HG03196 (cell line): Measurements from ENCODE around the gene ADARB2.

Experiments used
- ATAC-seq: cut with Tn5 transposase; IDR thresholded peaks from one replicate; pipeline ENCODE4 v1.9.1; 2021; ENCODE audit not compliant: unreplicated experiment

Gene ADARB2

DNA sequence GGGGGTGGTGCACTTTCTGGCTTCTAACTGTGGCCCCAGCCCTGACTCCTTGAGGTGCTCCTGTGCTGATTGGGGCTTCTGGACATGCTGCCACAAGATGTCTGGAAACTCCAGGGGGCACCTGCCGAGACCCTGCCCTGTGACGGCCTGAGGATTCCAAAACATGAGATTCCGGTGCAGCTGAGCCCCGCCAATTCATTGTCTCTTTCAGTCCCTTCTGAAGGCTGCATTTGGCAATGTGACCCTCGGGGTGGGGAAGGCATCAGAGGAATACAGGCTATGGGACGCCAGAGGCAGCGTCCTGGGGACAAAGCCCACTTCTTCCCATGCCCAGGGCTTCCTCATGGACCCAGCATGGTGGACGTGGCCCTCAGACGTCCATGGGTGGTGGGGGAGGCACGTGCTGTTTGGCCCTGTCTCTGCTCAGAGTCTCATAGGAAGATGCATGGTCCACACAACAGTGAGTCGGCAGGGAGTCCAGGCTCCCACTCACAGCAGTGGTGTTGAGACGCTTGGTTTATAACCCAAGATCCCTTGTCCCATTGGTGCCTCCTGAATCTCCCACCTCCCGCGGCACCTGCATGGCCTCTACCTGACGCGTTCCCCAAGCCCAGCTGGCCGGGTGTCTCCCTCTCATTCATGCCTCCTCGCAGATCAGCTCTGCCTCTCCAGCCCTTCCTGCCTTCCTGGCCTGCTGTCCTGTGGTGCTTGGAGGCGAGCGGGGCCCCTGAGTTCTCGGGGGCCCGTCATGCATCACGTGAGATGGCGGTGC, 551.2 kb downstream of the ADARB2 start:
- no peak for ATAC-seq

GRCh38 chr10:1184541-1185430, 552.5 kb downstream of the ADARB2 start:
- ATAC-seq, result no peak

DNA sequence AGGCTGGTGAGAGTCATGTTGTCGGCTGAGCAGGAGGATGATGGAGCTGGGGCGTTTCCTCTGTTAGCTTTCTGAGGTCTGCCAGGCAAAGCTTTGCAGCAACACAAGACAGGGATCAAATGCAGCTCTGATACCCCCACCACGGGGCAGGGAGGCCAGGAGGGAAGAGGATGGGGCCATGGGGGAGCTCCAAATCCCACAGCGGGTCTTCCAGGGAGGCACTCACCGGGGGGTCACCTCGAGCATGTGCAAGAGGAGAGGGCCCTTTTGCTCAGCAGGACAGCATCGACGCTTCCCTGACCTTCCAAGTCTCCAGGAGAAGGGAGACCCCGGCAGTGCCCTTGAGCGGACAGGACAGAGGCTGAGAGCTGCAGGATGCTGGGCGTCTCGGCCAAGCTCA, 553.6 kb downstream of the ADARB2 start:
- no peak for ATAC-seq

DNA sequence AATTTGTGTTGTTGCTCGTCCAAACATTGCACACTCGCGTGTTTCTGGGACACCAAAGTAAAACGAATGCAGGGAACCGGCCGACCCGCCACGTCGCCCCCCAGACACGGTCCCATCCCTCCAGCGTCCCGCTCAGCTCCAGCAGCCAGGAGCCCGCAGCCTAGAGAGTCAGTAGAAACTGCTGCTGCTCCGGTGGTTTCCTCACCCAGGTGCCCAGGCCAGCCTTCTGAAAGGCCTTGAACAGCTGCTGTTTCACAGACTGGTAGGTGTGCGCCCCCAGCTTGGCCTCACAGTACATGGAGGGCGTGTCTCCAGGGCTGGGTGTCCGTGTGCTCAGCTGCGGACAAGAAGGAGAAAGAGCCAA, 554.3 kb downstream of the ADARB2 start:
- no peak for ATAC-seq

DNA sequence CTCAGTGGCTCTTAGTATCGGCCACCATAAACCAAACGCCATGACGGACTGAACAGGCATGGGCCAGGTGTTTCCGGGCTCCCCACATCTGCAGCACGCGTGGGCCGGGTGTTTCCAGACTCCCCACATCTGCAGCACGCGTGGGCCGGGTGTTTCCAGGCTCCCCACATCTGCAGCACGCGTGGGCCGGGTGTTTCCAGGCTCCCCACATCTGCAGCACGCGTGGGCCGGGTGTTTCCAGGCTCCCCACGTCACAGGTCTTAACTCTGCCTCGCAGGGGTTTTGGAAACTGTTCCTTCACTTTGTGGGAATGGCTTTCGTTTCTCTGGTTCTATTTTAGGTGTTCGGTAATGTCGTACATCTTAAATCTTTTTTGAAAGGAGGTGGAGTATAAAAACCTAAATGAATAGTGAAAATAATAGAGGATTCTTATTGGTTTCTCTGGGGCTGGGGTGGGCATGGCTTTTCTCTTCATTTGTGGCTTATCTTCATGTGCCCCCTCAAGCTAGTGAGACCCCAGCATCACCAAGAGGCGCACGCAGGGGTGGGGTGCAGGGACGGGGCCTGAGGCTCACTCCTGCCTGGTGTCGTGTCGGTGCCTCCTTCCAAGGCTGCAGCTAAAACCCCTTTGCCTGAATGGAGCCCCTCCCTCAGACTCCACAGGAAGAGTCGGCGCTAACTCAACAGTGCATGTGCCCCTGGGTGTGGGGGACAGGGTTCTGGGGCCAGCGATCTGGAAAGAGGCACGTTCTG, 554.9 kb downstream of the ADARB2 start:
- ATAC-seq, result no peak

- ATAC-seq, result no peak
Observed at GRCh38 chr10:1180836-1181235, 556.5 kb downstream of the ADARB2 start.

DNA sequence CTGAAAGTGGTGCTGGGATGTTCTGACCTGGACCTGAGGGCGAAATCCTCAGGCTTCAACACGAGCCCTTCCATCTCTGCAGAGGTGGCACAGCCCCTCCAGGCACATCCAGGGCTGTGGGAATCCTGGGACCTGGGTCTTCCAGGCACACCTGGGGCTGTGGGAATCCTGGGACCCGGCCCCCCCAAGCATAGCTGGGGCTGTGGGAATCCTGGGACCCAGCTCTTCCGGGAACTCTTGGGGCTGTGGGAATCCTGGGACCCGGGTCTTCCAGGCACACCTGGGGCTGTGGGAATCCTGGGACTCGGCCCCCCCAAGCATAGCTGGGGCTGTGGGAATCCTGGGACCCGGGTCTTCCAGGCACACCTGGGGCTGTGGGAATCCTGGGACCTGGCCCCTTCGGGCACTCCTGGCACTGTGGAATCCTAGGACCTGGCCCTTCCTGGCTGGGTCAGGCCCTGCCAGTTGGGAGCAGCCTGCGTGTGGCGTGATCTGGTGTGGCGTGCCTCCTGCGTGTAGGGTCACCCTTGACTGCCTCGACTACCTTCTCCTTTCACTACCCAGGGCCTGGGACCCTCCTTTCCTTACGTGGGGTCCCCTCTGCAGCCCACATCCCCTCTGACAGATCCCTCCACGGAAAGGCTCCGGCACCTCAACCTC, 557.1 kb downstream of the ADARB2 start:
- ATAC-seq, result no peak

DNA sequence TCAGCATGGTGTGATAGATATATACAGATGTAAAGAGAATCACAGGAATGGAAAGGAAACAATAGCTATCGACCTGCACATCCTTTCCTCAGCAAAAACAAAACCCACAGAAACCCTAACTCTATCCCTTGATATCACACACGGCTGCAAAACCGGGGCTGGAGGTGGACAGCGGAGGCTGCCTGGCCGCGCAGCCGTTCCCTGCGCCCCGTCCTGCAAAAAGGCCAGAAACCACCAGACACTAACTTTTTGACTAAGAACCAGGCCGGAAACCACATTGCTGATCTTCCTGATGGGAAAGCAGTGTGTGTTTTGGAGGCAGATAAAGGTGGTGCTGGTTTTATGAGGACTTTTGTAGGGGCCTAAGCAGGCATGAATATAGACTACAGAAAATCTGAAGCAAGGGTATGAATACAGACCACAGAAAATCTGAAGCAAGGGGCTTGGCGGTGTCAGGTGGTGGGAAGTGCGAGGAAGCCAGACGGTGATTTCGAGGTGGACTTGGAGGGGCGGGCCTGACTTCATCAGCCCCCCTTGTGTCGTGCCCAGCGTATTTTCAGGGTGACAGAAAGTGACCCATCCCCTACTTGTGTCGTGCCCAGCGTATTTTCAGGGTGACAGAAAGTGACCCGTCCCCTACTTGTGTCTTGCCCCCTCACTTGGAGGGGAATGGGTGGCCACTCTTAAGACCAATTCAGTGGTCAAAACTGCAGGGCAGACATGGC, 557.8 kb downstream of the ADARB2 start:
- no peak for ATAC-seq

DNA sequence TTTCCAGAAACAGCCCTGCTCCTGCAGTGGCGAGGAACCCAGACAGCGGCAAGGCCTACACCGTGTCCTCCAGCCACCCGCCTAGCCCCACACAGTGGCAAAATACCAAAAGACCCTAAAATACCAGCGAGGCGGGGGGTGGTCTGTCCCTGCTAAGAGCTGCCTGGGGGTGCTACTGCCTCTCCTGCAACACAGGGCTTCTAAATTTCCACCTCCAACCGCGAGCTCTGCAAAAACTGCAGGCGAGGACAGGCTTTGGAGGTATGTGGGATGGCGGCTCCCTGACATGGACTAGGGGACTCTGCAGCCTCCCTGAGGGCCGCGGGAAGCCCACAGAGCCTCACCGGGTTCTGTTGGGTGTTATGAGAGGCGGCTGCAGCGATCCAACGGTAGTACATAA, 558.8 kb downstream of the ADARB2 start:
- no peak for ATAC-seq

DNA sequence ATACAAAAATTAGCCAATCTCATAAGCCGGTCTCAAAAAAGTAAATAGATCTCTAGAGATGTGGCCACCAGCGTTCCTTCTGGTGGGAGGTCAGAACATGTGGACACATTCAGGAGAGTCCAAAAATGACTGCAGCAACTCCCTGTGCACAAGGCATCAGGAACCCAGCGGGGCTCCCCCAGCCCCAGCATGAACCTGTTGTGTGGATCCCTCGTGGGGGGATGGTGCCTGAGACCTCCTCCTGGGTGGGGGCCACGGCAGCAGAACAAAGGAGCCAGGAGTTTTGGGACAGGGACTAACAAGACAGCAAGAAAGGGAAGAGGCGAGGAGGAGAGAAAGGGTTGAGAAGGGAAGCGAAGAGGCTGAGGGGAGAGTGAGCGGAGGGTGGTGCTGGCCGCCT, 559.4 kb downstream of the ADARB2 start:
- no peak for ATAC-seq

- ATAC-seq, result no peak
Observed at GRCh38 chr10:1175956-1176565, 561.3 kb downstream of the ADARB2 start.

GRCh38 chr10:1174022-1174421, 563.3 kb downstream of the ADARB2 start:
- ATAC-seq, result no peak

DNA sequence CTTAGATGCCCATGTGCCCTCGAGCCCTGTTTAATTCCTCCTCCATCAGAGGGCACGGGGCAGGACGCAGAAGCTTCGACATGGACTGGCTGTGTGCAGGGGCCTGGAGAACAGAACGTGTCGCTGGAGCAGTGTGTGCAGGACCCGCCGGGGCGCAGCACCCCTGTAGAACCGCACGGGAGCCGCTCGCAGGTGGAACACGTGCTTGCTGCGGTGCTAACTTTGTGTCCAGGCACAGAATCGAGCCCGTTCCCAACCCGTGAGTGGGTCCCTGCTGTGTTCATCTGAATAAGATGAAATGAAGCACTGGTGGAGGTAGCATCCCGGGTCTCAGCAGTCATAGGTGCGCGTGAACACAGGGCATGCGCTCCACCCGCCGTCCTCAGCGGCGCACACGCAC, 564.2 kb downstream of the ADARB2 start:
- ATAC-seq, result no peak

DNA sequence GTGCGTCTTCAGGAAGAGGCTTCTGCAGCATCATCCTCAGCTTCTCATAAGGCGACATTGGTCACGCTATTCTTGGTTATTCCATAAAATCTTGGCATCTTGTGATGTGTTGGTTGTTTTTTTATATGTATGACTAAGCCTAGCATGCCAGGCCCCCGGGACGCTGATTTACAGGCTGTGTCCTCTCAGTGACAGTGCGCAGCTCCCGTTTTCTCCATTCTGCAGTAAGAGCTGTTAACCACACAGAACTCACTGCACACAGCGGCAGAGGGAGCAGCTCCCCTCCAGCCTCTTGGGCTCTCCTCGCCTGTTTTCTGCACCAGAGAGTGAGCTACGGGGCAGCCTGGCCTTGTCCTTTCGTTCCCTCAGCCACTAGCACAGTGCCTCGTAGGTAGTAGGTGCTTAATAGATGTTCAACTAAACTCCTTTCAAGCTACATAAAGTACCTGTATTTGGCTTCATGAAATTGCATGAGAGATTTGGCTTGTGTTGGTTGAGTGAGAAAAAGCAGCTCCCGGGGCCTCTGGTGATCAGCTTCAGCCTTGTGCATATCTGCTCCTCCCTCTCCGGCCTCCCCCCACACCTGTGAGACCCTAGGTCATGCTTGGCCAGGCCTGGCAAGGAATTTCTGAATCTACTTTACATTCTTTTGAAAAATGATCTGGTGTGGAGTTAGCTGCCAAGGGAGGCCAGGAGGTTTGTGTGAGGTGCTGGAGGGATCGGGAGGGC, 564.9 kb downstream of the ADARB2 start:
- no peak for ATAC-seq

DNA sequence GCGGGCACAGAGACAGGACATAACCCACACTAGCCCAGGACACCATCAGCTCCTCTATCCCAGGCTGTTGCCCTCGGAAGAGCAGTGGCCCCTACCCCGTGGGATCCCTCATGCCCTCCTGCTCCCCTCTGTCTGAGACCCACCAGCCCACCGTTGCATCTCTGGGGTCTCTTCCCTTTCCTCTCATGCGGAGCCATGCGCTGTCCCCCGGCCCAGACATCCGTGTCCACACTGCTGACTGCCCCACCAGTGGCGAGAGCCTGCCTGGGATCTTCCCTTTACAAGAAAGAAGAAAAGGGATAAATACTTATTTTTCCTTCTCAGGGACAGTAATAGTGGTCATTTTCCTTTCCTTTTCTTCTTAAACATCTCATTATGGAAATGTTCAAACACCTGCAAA, 565.7 kb downstream of the ADARB2 start:
- ATAC-seq, result no peak

GRCh38 chr10:1171182-1171581, 566.1 kb downstream of the ADARB2 start:
- ATAC-seq, result no peak

- ATAC-seq, result no peak
Observed at GRCh38 chr10:1170867-1171180, 566.5 kb downstream of the ADARB2 start.

GRCh38 chr10:1169981-1170866, 567.1 kb downstream of the ADARB2 start:
- no peak for ATAC-seq
